ENCODE measurements around the gene FSTL4.

FSTL4 gene

DNA sequence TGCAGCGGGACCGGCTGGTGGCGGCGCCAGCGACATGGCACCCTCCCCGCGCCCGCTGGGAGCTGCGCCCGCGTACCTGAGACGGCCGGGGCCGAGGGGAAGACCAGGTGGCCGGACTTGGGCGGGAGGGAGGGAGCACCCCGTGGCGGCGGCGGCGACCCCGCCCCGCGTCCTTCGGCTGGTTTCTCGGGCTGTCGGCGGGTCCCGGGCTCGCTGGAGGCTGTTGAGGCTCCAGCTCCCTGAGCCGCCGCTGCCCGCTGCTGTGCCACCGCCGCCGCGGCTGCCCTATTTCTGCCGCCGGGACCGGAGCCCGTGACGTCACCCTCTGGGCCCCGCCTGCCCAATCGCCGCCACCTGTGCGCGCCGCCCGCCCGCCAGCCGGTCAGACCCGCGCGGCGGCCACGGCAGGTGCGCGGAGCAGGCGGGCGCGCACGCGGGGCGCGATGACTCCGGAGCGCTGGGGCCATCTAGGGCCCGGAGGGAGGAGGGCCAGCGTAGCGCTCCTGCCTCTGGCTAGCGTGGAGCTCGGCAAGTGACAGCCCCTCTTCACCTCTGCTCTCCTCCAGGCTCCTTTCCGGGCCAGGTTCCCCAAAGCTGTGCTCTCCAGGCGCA is at the start of gene FSTL4:
Gene FSTL4, minus strand, starts transcription at position 293 of the 612 bp plus-strand sequence.
- in situ Hi-C loops (cut with MboI; ENCODE audit: low sequenced_read_pairs), result no loop called here

DNA sequence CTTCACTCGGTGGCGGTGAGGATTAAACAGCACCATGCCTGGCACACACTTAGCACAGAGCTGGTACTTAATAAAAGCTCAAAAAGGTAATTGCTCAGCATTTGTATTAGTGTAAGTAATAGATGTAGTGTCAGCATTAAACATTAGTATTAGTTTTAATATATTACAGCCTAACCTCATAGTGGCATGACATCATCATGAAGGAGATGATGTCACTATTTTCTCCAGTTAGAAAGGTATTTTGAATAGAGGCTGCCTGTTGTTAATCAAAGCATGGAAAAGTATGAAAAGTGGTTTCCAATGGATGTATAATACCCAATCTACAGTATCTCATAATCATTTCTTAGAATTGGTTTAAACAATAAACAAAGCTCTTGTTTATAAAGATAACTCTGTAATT is 49.0 kb upstream of the FSTL4 start:
- in situ Hi-C loops (cut with MboI; ENCODE audit: low sequenced_read_pairs), result no loop called here

DNA sequence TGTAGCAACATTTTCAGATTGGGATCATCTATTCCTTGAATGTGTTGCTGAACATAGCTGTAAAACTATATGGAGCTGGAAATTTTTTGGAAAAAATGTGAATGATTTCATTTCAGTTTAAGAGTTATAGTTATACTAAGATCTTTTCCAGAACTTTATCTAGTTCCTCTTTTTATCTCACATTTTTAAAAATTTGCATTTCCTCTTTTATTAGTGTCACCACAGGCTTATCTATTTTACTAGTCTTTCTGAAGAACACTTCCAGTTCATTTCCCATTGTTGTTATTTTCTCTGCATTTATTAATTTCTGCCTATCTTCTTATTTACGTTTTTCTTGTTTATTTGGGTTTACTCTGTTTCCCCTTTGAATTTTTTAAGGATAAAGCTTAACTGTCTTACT is 46.0 kb upstream of the FSTL4 start:
- in situ Hi-C loops (cut with MboI; ENCODE audit: low sequenced_read_pairs), result no loop called here

DNA sequence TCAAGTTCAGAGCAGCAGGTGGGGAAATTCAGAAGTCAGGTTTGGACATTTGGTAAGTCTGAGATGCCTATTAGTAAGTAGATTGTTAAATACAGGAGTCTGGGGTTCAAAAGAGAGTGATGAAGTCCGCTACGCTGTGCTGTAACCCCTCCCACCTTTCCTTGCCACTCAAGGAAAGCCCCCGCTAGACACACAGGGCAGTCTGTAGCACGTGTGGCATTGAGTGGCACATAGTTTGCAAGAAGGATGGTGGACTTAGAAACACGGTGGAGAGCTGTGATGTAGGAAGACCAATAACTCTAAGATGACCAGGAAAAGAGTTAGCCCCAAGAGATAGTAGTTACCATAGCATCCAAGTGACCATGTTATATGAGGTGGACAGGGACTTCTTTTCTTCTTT is 44.7 kb upstream of the FSTL4 start:
- in situ Hi-C loops (cut with MboI; ENCODE audit: low sequenced_read_pairs), result no loop called here

GRCh38 chr5:133655966-133656365 is 43.6 kb upstream of the FSTL4 start:
- in situ Hi-C loops (cut with MboI; ENCODE audit: low sequenced_read_pairs), result no loop called here

GRCh38 chr5:133653760-133654049 is 41.4 kb upstream of the FSTL4 start:
- in situ Hi-C loops (cut with MboI; ENCODE audit: low sequenced_read_pairs), result no loop called here

DNA sequence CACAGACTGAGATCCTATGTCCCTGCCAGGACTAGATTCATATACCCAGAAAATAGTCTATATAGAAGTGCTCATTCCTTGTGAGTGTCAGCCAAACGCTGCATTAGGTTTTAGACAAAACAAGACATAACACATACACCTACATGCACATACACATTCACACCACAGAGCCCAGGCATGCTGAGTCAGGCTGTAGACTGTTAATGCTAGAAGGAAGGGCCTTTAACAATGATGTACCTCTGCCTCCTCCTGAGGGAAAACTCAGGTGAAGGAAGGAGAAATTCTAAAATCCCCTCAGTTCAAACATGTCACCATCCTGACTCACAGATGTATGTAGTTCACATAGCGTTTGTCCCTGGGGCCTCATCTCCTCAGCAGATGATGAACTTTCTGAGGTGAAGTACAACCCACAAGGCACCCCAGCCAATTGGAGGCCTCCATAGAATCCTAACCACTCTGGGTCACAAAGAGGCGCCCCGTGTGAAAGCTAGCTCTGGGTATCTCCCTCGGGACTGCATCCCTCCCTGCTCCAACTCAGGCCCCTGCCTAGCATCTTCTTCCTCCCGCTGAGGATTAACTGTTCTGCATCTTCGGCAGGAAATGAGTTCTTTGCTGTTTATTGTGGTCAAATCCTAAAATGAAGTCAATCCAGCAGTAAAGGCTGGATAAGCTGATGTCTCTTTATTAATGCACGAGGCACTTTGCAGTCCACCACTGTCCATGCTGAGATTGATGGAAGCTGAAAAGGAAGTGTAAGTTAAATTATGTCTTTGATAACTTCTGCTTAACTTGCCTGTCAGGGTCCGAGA is 40.8 kb upstream of the FSTL4 start:
- in situ Hi-C loops (cut with MboI; ENCODE audit: low sequenced_read_pairs), result no loop called here

GRCh38 chr5:133644000-133644865 is 31.9 kb upstream of the FSTL4 start:
- in situ Hi-C loops (cut with MboI; ENCODE audit: low sequenced_read_pairs), result no loop called here

- in situ Hi-C loops (cut with MboI; ENCODE audit: low sequenced_read_pairs), result no loop called here
Measured at GRCh38 chr5:133643365-133643764, 31.0 kb upstream of the FSTL4 start.

GRCh38 chr5:133642153-133642722 is 29.9 kb upstream of the FSTL4 start:
- in situ Hi-C loops (cut with MboI; ENCODE audit: low sequenced_read_pairs), result no loop called here

DNA sequence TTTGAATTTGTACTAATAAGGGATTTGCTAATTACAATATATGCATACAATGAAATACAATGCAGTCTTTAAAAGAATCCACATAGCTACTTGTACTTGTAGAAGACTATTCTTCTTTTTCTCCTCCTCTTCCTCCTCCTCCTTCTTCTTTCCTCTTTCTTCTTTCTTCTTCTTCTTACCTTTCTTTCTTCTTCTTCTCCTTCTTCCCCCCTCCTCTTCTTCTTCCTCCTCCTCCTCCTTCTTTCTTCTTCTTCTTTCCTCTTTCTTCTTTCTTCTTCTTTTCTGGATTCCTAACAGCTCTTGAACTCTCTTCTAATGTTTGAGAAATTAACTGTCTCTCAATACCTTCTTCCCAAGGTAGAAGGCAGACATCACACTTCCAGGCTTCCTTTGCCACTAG is 29.3 kb upstream of the FSTL4 start:
- in situ Hi-C loops (cut with MboI; ENCODE audit: low sequenced_read_pairs), result no loop called here

DNA sequence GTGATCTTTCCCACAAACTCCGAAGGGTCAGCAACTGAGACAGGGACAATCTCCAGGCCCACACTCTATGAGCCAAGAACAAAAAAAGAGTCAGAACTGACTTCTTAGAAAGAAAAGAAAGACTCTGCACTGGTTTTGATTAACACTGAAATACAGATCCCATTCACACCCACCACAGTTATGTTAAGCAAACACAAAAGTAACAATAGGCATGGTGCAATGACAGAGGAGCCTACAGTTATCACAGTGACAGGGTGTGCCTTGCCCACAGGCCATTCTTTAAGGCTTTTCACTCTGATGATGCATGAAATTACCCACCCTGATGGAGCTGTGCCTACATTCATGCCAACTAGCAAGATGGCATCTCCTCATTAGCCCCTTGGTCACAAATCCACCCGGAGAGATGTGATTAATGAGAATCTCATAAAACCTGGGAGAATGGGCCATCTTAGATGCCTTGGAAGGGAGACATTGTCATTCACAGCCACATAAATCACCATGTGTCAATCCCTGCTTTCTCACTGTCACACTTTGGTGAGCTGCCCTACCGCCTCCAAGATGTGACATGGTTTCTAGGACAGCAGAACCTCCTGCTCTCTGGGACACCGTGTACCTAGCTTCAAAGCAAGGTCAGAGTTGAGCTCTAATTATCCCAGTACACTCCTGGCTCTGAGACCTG is 27.6 kb upstream of the FSTL4 start:
- in situ Hi-C loops (cut with MboI; ENCODE audit: low sequenced_read_pairs), result no loop called here

DNA sequence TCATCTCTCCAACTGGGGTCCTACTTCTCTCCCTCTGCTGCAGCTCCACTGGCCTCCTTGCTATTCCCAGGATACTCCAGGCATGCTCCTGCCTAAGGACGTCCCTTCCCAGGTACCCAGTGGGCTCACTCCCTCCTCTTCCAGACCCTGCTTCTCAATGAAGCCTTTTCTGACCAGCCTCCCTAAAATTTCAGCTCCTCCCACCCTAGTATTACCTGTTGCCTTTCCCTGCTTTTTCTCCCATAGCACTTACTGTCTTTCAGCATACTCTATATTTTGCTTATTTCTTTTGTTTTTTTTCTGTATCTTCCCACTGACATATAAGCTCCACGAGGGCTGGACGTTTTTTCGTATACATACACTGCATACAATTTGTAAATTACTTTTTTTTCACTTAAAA is 26.1 kb upstream of the FSTL4 start:
- in situ Hi-C loops (cut with MboI; ENCODE audit: low sequenced_read_pairs), result no loop called here

DNA sequence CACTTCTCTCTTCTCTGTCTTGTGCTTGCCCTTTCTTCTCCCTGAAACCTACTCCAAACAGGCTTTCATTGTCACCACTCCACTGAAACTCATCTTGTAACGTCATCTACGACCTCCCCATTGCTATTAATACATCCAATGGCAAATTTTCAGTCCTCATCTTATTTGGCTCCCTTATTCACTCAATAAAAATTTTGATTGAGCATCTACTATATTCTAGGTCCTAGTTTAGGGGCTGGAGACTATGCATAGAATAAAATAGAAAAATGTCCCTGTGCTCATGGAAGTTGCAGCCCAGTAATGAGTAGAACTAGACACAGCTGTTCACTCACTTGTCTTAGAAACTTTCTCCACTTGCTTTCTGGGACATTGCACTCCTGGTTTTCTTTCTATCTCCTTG is 24.9 kb upstream of the FSTL4 start:
- in situ Hi-C loops (cut with MboI; ENCODE audit: low sequenced_read_pairs), result no loop called here

GRCh38 chr5:133635051-133635450 is 22.7 kb upstream of the FSTL4 start:
- in situ Hi-C loops (cut with MboI; ENCODE audit: low sequenced_read_pairs), result no loop called here

GRCh38 chr5:133627180-133627579 is 14.8 kb upstream of the FSTL4 start:
- in situ Hi-C loops (cut with MboI; ENCODE audit: low sequenced_read_pairs), result no loop called here

- in situ Hi-C loops (cut with MboI; ENCODE audit: low sequenced_read_pairs), result no loop called here
Measured at GRCh38 chr5:133624316-133624715, 12.0 kb upstream of the FSTL4 start.

- in situ Hi-C loops (cut with MboI; ENCODE audit: low sequenced_read_pairs), result no loop called here
Measured at GRCh38 chr5:133618141-133618540, 5.8 kb upstream of the FSTL4 start.

- in situ Hi-C loops (cut with MboI; ENCODE audit: low sequenced_read_pairs), result no loop called here
Measured at GRCh38 chr5:133613743-133614142, 1.4 kb upstream of the FSTL4 start.

- in situ Hi-C loops (cut with MboI; ENCODE audit: low sequenced_read_pairs), result no loop called here
Measured at GRCh38 chr5:133613184-133613583, 843 bp upstream of the FSTL4 start.
